ENCODE data around the gene MAP2K6. TPM values are rescaled to one million over a fixed set of nuclear protein-coding genes. Genes with fewer than 3 reads are reported as not detected.

The MAP2K6 gene
- total and polyA plus RNA-seq, 2 experiments from 2014 or later: 0.11 to 0.43 TPM

DNA sequence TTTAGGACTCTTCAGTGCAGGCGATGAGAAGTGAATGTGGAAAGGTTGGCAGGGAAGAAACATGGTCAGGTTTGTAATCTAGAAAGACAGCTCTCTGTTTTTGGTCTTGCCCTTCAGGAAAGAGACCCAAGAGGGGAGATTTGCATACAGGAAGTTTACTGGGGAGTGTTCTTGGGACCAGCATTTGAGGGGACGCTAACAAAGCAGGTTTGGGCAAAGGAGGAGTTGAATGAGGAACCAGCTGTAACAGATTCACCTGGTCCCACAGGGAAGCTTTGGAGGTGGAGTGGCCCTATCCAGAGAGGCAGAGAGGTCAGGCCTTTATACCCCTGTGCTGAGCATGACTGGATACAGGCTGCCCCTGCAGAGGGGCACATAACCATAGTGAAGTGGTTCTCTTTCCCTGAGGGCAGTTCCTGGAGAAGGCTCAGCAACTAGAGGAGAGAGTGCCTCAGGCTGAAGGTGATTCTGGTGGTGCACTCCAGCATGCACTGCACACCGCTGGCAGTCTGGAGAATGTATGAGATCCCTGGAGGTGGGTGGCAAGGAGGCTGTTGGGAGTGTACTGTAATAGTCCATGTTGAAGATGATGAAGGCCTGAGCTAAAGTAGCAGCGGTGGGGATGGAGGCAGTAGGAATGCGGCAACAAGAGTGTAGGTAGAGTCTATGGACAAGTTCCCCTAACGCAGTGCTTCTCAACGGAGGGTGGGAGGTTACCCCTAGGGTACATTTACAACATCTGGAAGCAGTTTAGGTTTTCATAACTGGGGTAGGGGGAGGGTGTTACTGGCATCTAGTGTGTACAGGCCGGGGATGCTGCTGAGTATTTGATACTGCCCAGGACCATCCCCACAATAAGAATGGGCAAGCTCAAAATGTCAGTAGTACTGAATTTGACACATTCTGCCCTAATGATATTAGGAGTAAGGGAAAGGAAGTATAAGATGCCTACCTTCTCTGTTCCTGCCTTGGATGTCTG is 37.2 kb downstream of the MAP2K6 start:
- Histone ChIP-seq H3K27ac (no peak overlapping the region), H4K20me1 (ENCODE audit: insufficient read depth) (no peaks in the 10 kb centered on the region), H3K4me3 (no peak overlapping the region), H3K4me1 (ENCODE audit: insufficient read depth) (no peaks in the 10 kb centered on the region), H3K79me2 (ENCODE audit: insufficient read depth) (no peaks in the 10 kb centered on the region), H3K27me3 (replicated peaks; ENCODE audit: insufficient read depth) (no peaks in the 10 kb centered on the region), H3K9me2 (ENCODE audit: insufficient read depth) (no peaks in the 10 kb centered on the region), H3K9me3 (ENCODE audit: low read depth) (no peaks in the 10 kb centered on the region), H3K4me2 (ENCODE audit: unreplicated experiment) (no peak overlapping the region), H2AFZ (no peak overlapping the region), H3F3A (ENCODE audit: insufficient read depth) (no peaks in the 10 kb centered on the region), H3K36me3 (ENCODE audit: low read depth) (no peaks in the 10 kb centered on the region), H3K9ac (no peak overlapping the region)
- TF ChIP-seq EZH2phosphoT487 (IDR thresholded peaks at IDR 0.05; ENCODE audit: insufficient read depth, low read depth) (no peak), EZH2 (IDR thresholded peaks at IDR 0.05; ENCODE audit: insufficient read depth, poor library complexity, severe bottlenecking) (no peak)
- WGBS, 2 experiments (ENCODE audit: low coverage in 1 of 2, low lambda C conversion rate in 2 of 2, missing lambda C conversion rate in 2 of 2): 73 to 75% methylated on average over 8 of the region's 8 CpGs
- in situ Hi-C loops (cut with MboI): no loop called here
- DNase-seq: no peak

DNA sequence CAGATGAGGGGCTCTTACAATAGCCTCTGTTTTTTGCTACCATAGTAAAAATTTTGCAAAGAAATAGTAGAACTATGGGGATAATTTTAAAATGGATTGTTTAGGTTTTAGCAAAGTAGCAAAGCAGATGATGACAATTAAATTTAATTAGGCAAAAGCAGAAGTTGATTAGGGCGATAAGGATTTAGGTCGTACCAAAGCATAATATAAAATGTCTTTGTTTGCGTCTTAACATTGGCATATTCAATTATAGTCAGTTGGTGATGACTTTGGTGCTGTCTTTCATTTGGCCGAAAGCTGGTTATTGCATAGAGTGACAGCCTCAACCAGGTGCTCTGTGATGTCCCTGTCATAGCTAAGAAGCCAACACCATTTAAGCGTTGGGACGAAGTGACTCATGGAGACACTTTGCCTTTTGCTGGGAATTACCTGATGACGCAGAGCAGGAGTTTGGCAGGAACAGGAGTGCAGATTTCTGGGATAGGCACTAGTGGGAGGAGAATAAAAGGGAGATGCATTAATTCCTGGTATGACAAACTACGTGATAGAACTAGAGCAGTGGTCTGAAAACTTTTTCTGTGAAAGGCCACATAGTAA is 38.3 kb downstream of the MAP2K6 start:
- no peak overlapping the region for H3K9ac ChIP-seq
- no peak overlapping the region for H3K4me2 ChIP-seq (ENCODE audit: unreplicated experiment)
- H3K27ac ChIP-seq: no peak overlapping the region
- in situ Hi-C loops (cut with MboI): no loop called here
- H3K36me3 ChIP-seq (ENCODE audit: low read depth): no peaks in the 10 kb centered on the region
- H3K9me3 ChIP-seq (ENCODE audit: low read depth): no peaks in the 10 kb centered on the region
- H2AFZ ChIP-seq: no peak overlapping the region
- no peaks in the 10 kb centered on the region for H3K79me2 ChIP-seq (ENCODE audit: insufficient read depth)
- no peaks in the 10 kb centered on the region for H3K9me2 ChIP-seq (ENCODE audit: insufficient read depth)
- WGBS, 2 experiments (ENCODE audit: low coverage in 1 of 2, low lambda C conversion rate in 2 of 2, missing lambda C conversion rate in 2 of 2): 67 to 70% methylated on average over 8 of the region's 8 CpGs
- TF ChIP-seq EZH2 (IDR thresholded peaks at IDR 0.05; ENCODE audit: insufficient read depth, poor library complexity, severe bottlenecking) (no peak), EZH2phosphoT487 (IDR thresholded peaks at IDR 0.05; ENCODE audit: insufficient read depth, low read depth) (no peak)
- no peak overlapping the region for H3K4me3 ChIP-seq
- H3K4me1 ChIP-seq (ENCODE audit: insufficient read depth): no peaks in the 10 kb centered on the region
- H4K20me1 ChIP-seq (ENCODE audit: insufficient read depth): no peaks in the 10 kb centered on the region
- DNase-seq: no peak
- H3F3A ChIP-seq (ENCODE audit: insufficient read depth): no peaks in the 10 kb centered on the region
- H3K27me3 ChIP-seq (replicated peaks; ENCODE audit: insufficient read depth): no peaks in the 10 kb centered on the region

- no peaks in the 10 kb centered on the region for H3F3A ChIP-seq (ENCODE audit: insufficient read depth)
- TF ChIP-seq EZH2 (IDR thresholded peaks at IDR 0.05; ENCODE audit: insufficient read depth, poor library complexity, severe bottlenecking) (no peak), EZH2phosphoT487 (IDR thresholded peaks at IDR 0.05; ENCODE audit: insufficient read depth, low read depth) (no peak)
- 64 to 74% methylated on average over 4 of the region's 4 CpGs for WGBS, 2 experiments (ENCODE audit: low coverage in 1 of 2, low lambda C conversion rate in 2 of 2, missing lambda C conversion rate in 2 of 2)
- H3K36me3 ChIP-seq (ENCODE audit: low read depth): no peaks in the 10 kb centered on the region
- no peak overlapping the region for H3K4me3 ChIP-seq
- H3K27me3 ChIP-seq (replicated peaks; ENCODE audit: insufficient read depth): no peaks in the 10 kb centered on the region
- in situ Hi-C loops (cut with MboI): no loop called here
- H3K4me2 ChIP-seq (ENCODE audit: unreplicated experiment): no peak overlapping the region
- H3K27ac ChIP-seq: no peak overlapping the region
- H3K9ac ChIP-seq: no peak overlapping the region
- no peaks in the 10 kb centered on the region for H3K4me1 ChIP-seq (ENCODE audit: insufficient read depth)
- no peaks in the 10 kb centered on the region for H4K20me1 ChIP-seq (ENCODE audit: insufficient read depth)
- no peak overlapping the region for H2AFZ ChIP-seq
- H3K9me2 ChIP-seq (ENCODE audit: insufficient read depth): no peaks in the 10 kb centered on the region
- no peaks in the 10 kb centered on the region for H3K79me2 ChIP-seq (ENCODE audit: insufficient read depth)
- no peaks in the 10 kb centered on the region for H3K9me3 ChIP-seq (ENCODE audit: low read depth)
- no peak for DNase-seq
Observed at GRCh38 chr17:69454051-69454450, 39.6 kb downstream of the MAP2K6 start.

DNA sequence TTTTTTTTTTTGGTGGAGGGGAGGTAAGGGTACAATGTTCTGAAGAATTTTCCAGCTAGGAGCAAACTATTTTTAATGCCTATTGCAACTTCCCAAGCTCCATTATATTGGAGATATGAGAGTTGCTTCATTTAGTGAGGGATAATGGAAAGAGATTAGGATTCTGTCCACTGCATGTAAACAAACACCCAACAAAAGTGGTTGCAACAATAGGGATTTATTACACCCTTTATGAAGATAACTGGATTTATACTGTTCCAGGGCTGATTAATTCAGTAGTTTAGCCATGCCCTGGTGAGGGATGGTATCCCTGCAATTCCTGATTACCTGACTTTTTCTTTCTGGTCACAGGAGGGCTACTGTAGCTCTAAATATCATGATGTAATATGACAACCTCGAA is 40.5 kb downstream of the MAP2K6 start:
- no peak overlapping the region for H2AFZ ChIP-seq
- WGBS, 2 experiments (ENCODE audit: low coverage in 1 of 2, low lambda C conversion rate in 2 of 2, missing lambda C conversion rate in 2 of 2): 44 to 47% methylated on average over 1 of the region's 1 CpG

More for the DNA sequence above, 40.5 kb downstream of the MAP2K6 start:
- Histone ChIP-seq H3F3A (ENCODE audit: insufficient read depth) (no peaks in the 10 kb centered on the region), H3K36me3 (ENCODE audit: low read depth) (no peaks in the 10 kb centered on the region), H3K4me1 (ENCODE audit: insufficient read depth) (no peaks in the 10 kb centered on the region), H3K4me2 (ENCODE audit: unreplicated experiment) (no peak overlapping the region), H3K4me3 (no peak overlapping the region), H4K20me1 (ENCODE audit: insufficient read depth) (no peaks in the 10 kb centered on the region), H3K27ac (no peak overlapping the region), H3K79me2 (ENCODE audit: insufficient read depth) (no peaks in the 10 kb centered on the region), H3K9me2 (ENCODE audit: insufficient read depth) (no peaks in the 10 kb centered on the region), H3K27me3 (replicated peaks; ENCODE audit: insufficient read depth) (no peaks in the 10 kb centered on the region; the same call in 1 of the 2 replicates), H3K9me3 (ENCODE audit: low read depth) (no peaks in the 10 kb centered on the region), H3K9ac (no peak overlapping the region)
- in situ Hi-C loops (cut with MboI): no loop called here
- TF ChIP-seq EZH2phosphoT487 (IDR thresholded peaks at IDR 0.05; ENCODE audit: insufficient read depth, low read depth) (no peak), EZH2 (IDR thresholded peaks at IDR 0.05; ENCODE audit: insufficient read depth, poor library complexity, severe bottlenecking) (no peak)
- DNase-seq: no peak
